22Rv1 (cell line): ENCODE measurements around the gene EIF3K.

Experiments
- H3K27ac ChIP-seq: fragments of 450-650 bp; 2 replicates; pipeline ENCODE4 v1.5.1; 2017
- ZFX ChIP-seq: fragments of 450-650 bp; IDR thresholded peaks from 2 replicates; pipeline ENCODE4 v1.6.1; 2017; ENCODE audit warnings: antibody characterized with exemption, borderline replicate concordance
- TF ChIP-seq, protein P1 (sequence below): fragments of 450-650 bp; IDR thresholded peaks from 2 replicates; pipeline ENCODE4 v1.5.1; 2017; ENCODE audit warnings: mild to moderate bottlenecking

EIF3K gene

DNA sequence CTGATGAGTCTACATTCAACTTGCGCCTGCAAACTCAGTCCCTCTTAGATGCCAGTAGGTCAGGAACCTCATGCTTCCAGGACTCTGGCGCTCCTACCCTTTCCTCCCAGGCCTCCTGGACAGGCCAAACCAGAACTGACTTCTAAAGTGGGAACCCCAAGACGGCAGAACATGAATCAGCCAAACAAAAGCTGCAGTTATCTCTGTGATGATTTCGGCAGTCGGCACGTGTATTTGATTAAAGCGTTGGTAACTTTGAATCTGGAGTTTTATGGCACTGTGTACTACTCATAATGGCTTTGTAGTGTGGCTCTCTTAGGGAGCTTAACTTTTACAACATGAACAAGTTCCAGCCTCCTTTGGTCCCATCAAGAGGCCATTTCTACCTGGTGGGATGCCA, 42.1 kb downstream of the EIF3K start:
- H3K27ac ChIP-seq: peak overlapping the region; percentile 90
- TF ChIP-seq, protein P1, sequence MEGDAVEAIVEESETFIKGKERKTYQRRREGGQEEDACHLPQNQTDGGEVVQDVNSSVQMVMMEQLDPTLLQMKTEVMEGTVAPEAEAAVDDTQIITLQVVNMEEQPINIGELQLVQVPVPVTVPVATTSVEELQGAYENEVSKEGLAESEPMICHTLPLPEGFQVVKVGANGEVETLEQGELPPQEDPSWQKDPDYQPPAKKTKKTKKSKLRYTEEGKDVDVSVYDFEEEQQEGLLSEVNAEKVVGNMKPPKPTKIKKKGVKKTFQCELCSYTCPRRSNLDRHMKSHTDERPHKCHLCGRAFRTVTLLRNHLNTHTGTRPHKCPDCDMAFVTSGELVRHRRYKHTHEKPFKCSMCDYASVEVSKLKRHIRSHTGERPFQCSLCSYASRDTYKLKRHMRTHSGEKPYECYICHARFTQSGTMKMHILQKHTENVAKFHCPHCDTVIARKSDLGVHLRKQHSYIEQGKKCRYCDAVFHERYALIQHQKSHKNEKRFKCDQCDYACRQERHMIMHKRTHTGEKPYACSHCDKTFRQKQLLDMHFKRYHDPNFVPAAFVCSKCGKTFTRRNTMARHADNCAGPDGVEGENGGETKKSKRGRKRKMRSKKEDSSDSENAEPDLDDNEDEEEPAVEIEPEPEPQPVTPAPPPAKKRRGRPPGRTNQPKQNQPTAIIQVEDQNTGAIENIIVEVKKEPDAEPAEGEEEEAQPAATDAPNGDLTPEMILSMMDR: no peak
- TF ChIP-seq ZFX: no peak

DNA sequence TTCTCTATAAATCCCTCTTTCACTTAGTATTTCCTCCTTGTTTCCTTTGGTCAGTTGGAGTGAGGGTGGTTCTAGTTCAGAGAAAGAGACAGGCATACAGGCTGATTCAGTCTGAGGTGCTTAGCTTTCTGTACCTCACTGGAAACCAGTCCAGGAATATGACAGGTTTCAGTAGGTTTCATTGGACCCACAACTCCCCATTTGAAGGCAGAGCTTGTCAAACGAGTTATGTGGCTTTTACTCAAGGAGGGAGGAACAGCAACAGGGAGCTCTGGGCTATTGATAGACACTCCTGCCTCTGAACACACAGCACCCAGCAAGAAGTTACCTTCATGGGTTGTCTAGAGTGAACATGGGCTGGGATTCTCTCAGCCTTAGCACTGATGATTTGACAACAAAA, 43.0 kb downstream of the EIF3K start:
- peak overlapping the region; percentile 90 for H3K27ac ChIP-seq
- TF ChIP-seq, protein P1: no peak
- no peak for TF ChIP-seq ZFX

DNA sequence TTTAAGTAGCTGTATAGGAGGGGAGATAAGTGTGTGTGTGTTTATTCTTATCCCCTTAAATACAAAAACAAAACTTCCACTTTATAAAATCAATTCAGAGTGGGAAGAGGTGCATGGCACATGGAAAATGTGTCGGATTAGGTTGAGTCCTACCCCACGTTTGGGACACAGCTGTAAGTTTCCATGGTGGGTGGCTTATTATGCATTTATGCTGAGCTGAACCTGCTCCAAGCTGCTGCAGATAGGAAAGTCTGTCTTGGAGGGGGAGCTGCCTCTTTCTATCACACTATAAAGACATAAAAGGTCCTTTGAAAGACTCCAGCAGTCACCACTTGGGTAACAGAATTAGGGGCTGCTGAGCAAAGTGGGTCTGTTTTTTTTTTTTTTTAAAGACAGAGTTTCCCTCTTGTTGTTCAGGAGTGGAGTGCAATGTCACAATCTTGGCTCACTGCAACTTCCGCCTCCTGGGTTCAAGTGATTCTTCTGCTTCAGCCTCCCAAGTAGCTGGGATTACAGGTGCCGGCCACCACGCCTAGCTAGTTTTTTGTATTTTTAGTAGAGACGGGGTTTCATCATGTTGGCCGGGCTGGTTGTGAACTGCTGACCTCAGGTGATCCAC, 43.7 kb downstream of the EIF3K start:
- H3K27ac ChIP-seq: peak overlapping the region; percentile 90
- TF ChIP-seq ZFX: no peak
- TF ChIP-seq, protein P1: no peak

DNA sequence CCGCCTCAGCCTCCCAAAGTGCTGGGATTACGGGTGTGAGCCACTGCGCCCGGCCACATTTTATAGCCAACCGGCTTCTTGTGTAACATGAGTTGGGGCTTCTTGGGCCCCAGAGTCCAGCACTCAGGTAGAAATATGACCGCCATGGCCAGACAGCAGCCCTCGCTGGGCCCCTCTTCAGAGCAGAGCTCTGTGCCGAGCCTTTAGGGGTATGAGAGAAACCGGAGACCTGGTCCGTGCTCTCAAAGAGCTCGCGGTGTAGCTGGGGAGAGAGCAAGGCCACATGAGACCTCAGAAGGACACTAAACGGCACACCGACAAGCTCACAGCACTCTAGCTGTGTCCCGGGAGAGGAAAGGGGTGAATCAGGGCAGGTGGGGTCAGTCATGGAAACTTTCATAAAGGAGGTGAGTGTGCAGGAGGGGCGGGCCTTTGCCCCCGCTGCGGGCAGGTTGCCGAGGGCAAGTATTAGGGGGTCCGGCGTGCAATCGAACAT, 44.2 kb downstream of the EIF3K start:
- peak overlapping the region; percentile 90 for H3K27ac ChIP-seq
- no peak for TF ChIP-seq ZFX

DNA sequence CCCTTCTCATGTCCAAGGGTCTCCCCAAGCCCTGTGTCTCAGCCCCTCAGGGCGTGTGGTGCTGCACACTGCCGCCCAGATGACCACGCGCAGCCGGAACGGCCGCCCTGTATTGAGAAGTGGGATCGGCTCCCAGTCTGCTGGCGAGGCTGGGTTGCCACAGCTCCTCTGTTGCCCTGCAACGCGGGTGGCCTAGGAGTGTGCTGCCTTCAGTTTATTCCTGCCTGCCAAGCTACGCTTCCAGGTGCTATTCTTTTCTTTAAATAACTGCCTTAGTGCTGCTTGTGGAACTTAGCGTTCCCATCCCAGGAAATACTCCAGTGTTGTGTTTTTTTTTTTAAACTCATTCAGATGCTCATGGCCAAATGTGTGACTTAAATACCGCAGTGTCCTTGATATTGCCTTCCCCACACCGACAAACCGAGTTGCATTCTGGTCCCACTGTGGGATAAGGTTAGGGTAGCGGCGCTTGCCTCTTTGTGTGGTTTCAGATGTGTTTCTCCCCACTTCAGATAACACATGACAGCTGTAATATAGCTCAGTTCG, 45.0 kb downstream of the EIF3K start:
- H3K27ac ChIP-seq: no peak overlapping the region
- TF ChIP-seq, protein P1: no peak
- TF ChIP-seq ZFX: no peak

DNA sequence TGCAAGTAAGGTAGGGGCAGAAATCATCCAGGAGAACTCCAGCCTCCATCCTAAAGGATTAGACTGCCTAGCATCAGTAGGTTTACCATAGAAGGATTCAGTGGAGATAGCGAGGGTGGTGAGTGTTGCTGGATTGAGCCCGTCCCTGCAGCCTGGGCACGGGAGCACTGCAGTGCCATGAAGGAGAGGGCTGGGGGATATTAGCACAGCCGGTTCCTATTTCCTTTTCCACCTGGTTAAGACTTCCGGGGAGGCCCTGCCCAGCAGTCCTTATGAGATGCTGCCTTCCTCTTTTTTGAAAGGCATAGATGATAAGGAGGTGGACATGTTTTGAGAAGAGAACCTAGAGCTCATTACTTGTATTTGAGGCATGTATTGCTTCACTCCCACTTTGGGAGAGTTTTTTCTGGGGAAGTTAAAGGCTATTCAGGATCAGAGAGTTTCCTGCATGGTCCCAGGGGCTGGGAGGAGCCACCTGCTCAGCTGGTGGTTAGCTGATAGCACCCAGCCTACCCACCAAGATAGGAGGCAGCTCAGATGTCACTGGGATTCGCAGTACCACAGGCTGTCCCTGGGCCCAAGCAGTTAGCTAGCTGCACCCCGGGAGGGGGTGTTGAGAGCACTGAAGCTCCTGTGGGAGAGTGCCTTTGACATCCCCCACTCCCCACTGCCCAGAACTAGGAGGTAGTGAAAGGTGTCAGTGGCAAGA, 45.7 kb downstream of the EIF3K start:
- no peak for TF ChIP-seq ZFX
- TF ChIP-seq, protein P1: no peak
- peak overlapping the region; percentile 33; the same call in 1 of the 2 replicates for H3K27ac ChIP-seq

DNA sequence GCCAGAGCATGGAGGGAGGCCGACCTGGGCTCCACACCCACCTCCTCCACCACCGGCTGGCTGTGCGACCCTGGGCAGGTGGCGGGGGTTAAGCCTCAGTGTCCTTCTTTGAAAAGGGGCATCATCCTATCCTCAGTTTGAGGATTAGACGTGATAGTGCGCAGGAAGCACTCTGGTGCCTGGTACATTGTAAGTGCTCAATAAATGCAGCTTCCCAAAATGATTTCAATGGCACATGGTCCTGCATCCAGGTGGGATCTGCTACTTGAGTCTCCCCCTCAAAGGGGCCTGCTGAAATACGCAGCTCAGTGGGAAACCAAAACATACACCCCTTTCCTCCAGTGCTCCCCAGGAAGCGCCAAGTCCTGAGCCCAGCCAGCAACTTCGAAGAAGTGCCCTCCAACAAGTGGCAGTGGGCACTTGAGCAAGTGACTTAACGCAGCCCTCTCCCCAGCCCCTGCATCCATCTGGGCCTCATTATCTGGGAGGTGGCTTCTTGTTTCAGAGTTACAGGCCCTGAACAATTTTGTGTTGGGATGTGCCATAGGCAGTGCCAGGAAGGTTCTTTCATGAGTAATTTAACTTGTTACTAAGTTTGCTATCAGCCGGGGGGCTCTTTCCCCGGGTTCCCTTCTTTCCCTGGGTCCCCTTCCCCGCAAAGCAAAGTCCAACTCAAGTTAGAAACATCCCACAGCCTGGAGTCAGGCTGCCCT, 46.4 kb downstream of the EIF3K start:
- TF ChIP-seq, protein P1: no peak
- no peak for TF ChIP-seq ZFX
- peak overlapping the region; percentile 33; the same call in 1 of the 2 replicates for H3K27ac ChIP-seq
